Measurements from ENCODE around the gene AP1S2.

Gene AP1S2

DNA sequence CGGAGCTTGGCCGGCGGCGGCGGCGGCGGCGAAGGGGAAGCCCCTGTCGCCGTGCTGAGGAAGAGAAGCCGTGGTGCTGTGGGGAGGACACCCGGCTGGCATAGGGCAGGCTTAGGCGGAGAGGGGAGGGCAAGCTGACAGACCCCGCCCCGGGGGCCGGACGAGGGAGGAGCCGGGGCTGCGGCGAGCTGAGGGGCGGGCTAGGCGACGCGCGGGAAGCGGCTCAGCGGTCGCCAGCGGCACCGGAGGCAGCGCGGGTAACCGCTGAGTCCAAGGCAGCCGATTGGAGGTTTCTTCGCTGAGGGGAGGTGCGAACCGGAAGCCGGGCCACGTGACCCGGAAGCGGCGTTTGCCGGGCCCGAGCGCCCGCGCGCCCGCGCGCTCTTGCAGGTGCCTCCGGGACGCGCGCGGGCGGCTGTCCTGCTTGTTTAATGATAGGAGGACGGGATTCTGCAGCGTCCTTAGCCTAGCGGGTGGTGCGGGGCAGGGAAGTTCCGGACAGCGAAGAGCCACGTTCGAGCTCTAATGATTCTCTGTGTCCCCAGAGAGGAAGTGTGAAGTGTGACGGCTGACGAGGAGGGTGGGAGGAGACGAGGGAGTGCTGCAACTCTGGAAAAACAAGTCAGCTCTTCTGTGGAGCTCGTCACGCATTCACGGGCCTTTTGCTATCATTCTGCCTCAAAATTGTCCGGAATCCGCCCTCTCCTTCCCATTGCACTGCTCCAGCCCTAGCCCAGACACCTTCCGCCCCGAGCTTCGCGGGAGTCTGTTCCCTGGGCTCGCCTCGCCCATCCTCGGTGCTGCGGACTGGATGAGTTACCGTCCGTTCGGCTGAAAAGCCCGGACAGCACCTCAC, at the start of gene AP1S2:
Gene AP1S2 (minus strand): TSS at position 102 of the 856 bp plus-strand sequence. CDS start 2,289 bp downstream, outside the sequence.
- peak within 1 kb of the TSS; percentile 86 for H2AFZ ChIP-seq (ENCODE audit: low read depth)
- no peaks in the 10 kb centered on the region for H4K20me1 ChIP-seq (ENCODE audit: insufficient read depth)
- no peaks in the 10 kb centered on the region for H3K27me3 ChIP-seq (ENCODE audit: insufficient read depth, low read depth)
- no peaks in the 10 kb centered on the region for H3K79me2 ChIP-seq (ENCODE audit: insufficient read depth, low read depth)
- peak within 1 kb of the TSS; percentile 73 for H3K27ac ChIP-seq
- TF ChIP-seq, protein P1, sequence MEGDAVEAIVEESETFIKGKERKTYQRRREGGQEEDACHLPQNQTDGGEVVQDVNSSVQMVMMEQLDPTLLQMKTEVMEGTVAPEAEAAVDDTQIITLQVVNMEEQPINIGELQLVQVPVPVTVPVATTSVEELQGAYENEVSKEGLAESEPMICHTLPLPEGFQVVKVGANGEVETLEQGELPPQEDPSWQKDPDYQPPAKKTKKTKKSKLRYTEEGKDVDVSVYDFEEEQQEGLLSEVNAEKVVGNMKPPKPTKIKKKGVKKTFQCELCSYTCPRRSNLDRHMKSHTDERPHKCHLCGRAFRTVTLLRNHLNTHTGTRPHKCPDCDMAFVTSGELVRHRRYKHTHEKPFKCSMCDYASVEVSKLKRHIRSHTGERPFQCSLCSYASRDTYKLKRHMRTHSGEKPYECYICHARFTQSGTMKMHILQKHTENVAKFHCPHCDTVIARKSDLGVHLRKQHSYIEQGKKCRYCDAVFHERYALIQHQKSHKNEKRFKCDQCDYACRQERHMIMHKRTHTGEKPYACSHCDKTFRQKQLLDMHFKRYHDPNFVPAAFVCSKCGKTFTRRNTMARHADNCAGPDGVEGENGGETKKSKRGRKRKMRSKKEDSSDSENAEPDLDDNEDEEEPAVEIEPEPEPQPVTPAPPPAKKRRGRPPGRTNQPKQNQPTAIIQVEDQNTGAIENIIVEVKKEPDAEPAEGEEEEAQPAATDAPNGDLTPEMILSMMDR (conservative IDR thresholded peaks at IDR 0.05; ENCODE audit: low read depth, low read length), result no peak
- peaks cover 23% of the 10 kb centered on the region for H3K4me1 ChIP-seq (ENCODE audit: low read depth, poor library complexity, severe bottlenecking)
- H3K36me3 ChIP-seq (ENCODE audit: insufficient read depth), result no peaks in the 10 kb centered on the region
- peak within 1 kb of the TSS; percentile 71 for H3K9ac ChIP-seq
- H3K4me2 ChIP-seq, result peak within 1 kb of the TSS; percentile 95
- H3K4me3 ChIP-seq (IDR thresholded peaks at IDR 0.05; ENCODE audit: insufficient read depth, low read depth, low read length), result no peak within 1 kb of the TSS

DNA sequence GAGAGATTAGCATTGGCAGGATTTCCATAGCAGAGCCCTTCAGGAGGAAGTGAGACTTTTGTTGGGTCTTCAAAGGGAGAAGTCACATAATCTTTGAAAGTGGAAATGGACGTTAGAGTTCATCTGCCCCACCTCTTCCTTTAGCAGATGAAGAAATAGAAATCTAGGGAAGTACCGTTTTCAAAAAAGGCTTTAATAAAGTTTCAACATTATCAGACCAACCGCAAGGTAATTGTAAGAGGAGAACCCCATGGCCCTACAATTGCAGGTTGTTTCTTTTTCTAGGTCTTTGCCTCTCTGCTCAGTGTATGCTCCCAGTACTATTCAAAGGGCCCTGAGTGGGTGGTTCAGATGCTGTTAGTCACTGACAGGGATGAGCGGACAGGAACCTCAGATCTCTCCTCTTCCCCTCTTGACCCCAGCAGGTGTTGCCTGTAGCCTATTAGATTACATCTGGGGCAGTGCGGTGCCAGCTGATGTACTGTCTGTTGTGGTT, 48.6 kb upstream of the AP1S2 start:
- no peak overlapping the region for H3K4me3 ChIP-seq (IDR thresholded peaks at IDR 0.05; ENCODE audit: insufficient read depth, low read depth, low read length)
- H3K36me3 ChIP-seq (ENCODE audit: insufficient read depth), result no peaks in the 10 kb centered on the region
- TF ChIP-seq, protein P1 (conservative IDR thresholded peaks at IDR 0.05; ENCODE audit: low read depth, low read length), result no peak
- H3K4me1 ChIP-seq (ENCODE audit: low read depth, poor library complexity, severe bottlenecking), result peaks cover 14% of the 10 kb centered on the region
- no peak overlapping the region; the same call in 1 of the 2 replicates for H3K27ac ChIP-seq
- H4K20me1 ChIP-seq (ENCODE audit: insufficient read depth), result no peaks in the 10 kb centered on the region
- peak overlapping the region; percentile 29; the same call in 1 of the 2 replicates for H3K4me2 ChIP-seq
- no peaks in the 10 kb centered on the region for H3K79me2 ChIP-seq (ENCODE audit: insufficient read depth, low read depth)
- peak overlapping the region; percentile 10; the same call in 1 of the 2 replicates for H2AFZ ChIP-seq (ENCODE audit: low read depth)
- no peak overlapping the region for H3K9ac ChIP-seq
- no peaks in the 10 kb centered on the region for H3K27me3 ChIP-seq (ENCODE audit: insufficient read depth, low read depth)

DNA sequence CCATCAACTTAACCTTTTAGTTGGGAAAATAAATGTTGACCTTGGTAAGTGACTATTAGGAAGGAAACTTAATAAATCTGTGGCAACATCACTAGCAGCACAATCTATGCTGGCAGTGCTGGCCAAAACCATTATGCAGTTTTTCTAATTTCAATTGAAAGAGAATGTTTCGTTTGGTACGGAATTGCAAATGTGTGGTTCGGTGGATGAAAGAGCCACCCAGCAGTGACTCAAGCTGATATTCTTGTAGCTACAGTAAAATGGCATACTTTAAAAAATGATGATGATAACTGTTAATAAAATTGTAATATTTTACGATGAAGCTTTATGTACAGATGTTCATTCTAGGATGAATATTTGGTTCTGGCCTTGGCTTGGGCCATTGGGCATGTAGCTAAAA, 40.7 kb upstream of the AP1S2 start:
- H3K4me1 ChIP-seq (ENCODE audit: low read depth, poor library complexity, severe bottlenecking), result no peaks in the 10 kb centered on the region
- H3K79me2 ChIP-seq (ENCODE audit: insufficient read depth, low read depth), result no peaks in the 10 kb centered on the region
- no peaks in the 10 kb centered on the region for H3K36me3 ChIP-seq (ENCODE audit: insufficient read depth)
- H2AFZ ChIP-seq (ENCODE audit: low read depth), result no peak overlapping the region
- no peak overlapping the region for H3K4me2 ChIP-seq
- TF ChIP-seq, protein P1 (conservative IDR thresholded peaks at IDR 0.05; ENCODE audit: low read depth, low read length), result no peak
- H4K20me1 ChIP-seq (ENCODE audit: insufficient read depth), result no peaks in the 10 kb centered on the region
- no peak overlapping the region for H3K9ac ChIP-seq
- no peak overlapping the region for H3K27ac ChIP-seq
- H3K27me3 ChIP-seq (ENCODE audit: insufficient read depth, low read depth), result no peaks in the 10 kb centered on the region
- no peak overlapping the region for H3K4me3 ChIP-seq (IDR thresholded peaks at IDR 0.05; ENCODE audit: insufficient read depth, low read depth, low read length)

DNA sequence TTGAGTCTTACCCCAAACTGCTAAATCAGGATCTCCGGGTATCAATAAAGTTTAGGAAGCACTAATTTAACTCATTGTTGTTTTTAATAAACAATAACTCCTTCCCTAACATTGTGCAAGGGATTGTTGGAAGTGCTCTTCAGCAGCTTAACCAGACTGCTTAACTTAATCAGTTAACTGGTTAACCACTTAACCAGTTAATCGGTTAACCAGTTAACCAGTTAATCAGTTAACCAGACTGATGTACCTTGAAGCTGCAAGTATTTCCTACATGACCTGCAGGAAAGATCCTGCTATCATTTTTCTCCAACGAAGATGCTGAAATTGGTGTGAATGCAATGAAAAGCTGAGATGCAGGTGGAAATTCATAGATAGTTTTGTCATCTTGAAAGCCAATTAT, 40.1 kb upstream of the AP1S2 start:
- Histone ChIP-seq H3K27ac (no peak overlapping the region), H2AFZ (ENCODE audit: low read depth) (no peak overlapping the region), H3K4me2 (no peak overlapping the region), H3K9ac (no peak overlapping the region), H3K36me3 (ENCODE audit: insufficient read depth) (no peaks in the 10 kb centered on the region), H4K20me1 (ENCODE audit: insufficient read depth) (no peaks in the 10 kb centered on the region), H3K27me3 (ENCODE audit: insufficient read depth, low read depth) (no peaks in the 10 kb centered on the region), H3K4me3 (IDR thresholded peaks at IDR 0.05; ENCODE audit: insufficient read depth, low read depth, low read length) (no peak overlapping the region), H3K79me2 (ENCODE audit: insufficient read depth, low read depth) (no peaks in the 10 kb centered on the region), H3K4me1 (ENCODE audit: low read depth, poor library complexity, severe bottlenecking) (no peaks in the 10 kb centered on the region)
- TF ChIP-seq, protein P1 (conservative IDR thresholded peaks at IDR 0.05; ENCODE audit: low read depth, low read length), result no peak
